PC-9 (cell line): Measurements from ENCODE around the gene LBP. TPM values are rescaled to one million over a fixed set of nuclear protein-coding genes. Genes with fewer than 3 reads are reported as not detected.

Experiments
- BruUV-seq: library from RNA; stranded (reverse); fragments of 400-500 nt; replicated peaks from 2 replicates; lab custom pipeline; 2021; lab: Mats Ljungman, UMichigan
- CTCF ChIA-PET: fragments of 300-600 bp; sonication (Branson Sonifier 250); formaldehyde crosslinking; loops from one replicate; lab custom pipeline; 2022; ENCODE audit warnings: antibody characterized with exemption; lab: Charles Lee
- POLR2A ChIA-PET: fragments of 300-600 bp; sonication (Branson Sonifier 250); formaldehyde crosslinking; loops from one replicate; lab custom pipeline; 2022; ENCODE audit warnings: antibody characterized with exemption; ENCODE audit not compliant: unreplicated experiment; lab: Charles Lee
- DNase-seq, 2 experiments: peaks; one replicate each; pipeline versions ENCODE4 v3.0.0 to v3.0.0-alpha.2; 2015 to 2022; ENCODE audit warnings: mixed read lengths in 1 of 2
- H2AFZ ChIP-seq: fragments of 200-600 bp; sonication (generic); 2 replicates; pipeline ENCODE4 v1.8.1; 2017; ENCODE audit warnings: antibody characterized with exemption
- H3F3A ChIP-seq: fragments of 200-600 bp; sonication (generic); 2 replicates; pipeline ENCODE4 v1.8.1; 2017; ENCODE audit warnings: antibody characterized with exemption, mild to moderate bottlenecking, low read depth; ENCODE audit not compliant: insufficient read depth
- H3K27ac ChIP-seq: fragments of 200-600 bp; sonication (generic); 2 replicates; pipeline ENCODE4 v1.6.1; 2016; ENCODE audit warnings: mixed run types
- H3K27me3 ChIP-seq: fragments of 200-600 bp; sonication (generic); 2 replicates; pipeline ENCODE4 v1.6.1; 2016; ENCODE audit warnings: low read depth, mixed run types; ENCODE audit not compliant: insufficient read depth
- H3K36me3 ChIP-seq: fragments of 200-600 bp; sonication (generic); 2 replicates; pipeline ENCODE4 v1.6.1; 2016; ENCODE audit warnings: low read depth, mixed run types
- H3K4me1 ChIP-seq: fragments of 200-600 bp; sonication (generic); replicated peaks from 2 replicates; pipeline ENCODE4 v1.6.1; 2016; ENCODE audit warnings: mixed run types; ENCODE audit not compliant: insufficient read depth
- H3K4me2 ChIP-seq: fragments of 200-600 bp; sonication (generic); 2 replicates; pipeline ENCODE4 v1.6.1; 2017; ENCODE audit warnings: mixed run types
- H3K4me3 ChIP-seq: fragments of 200-600 bp; sonication (generic); 2 replicates; pipeline ENCODE4 v1.6.1; 2016; ENCODE audit warnings: mixed run types
- H3K79me2 ChIP-seq: fragments of 200-600 bp; sonication (generic); 2 replicates; pipeline ENCODE4 v1.6.1; 2017; ENCODE audit warnings: low read depth, mixed run types
- H3K9me2 ChIP-seq: fragments of 200-600 bp; sonication (generic); 2 replicates; pipeline ENCODE4 v1.8.1; 2017; ENCODE audit warnings: mild to moderate bottlenecking; ENCODE audit not compliant: insufficient read depth
- H3K9me3 ChIP-seq: fragments of 200-600 bp; sonication (generic); 2 replicates; pipeline ENCODE4 v1.8.1; 2016; ENCODE audit warnings: low read depth; ENCODE audit not compliant: insufficient read depth
- H4K20me1 ChIP-seq: fragments of 200-600 bp; sonication (generic); 2 replicates; pipeline ENCODE4 v1.8.1; 2017; ENCODE audit not compliant: insufficient read depth
- CTCF ChIP-seq: fragments of 200-600 bp; sonication (generic); conservative IDR thresholded peaks from 2 replicates; pipeline ENCODE4 v1.6.1; 2017; ENCODE audit warnings: mixed run types, antibody characterized with exemption, mild to moderate bottlenecking, moderate library complexity
- EZH2 ChIP-seq: fragments of 200-600 bp; sonication (generic); IDR thresholded peaks from 2 replicates; pipeline ENCODE4 v1.8.0; 2017; ENCODE audit warnings: antibody characterized with exemption, low read depth
- intact Hi-C: fragments of 100-400 bp; cut with micrococcal nuclease; formaldehyde crosslinking; loops from one replicate; pipeline ENCODE4 v1.10.0; 2022; ENCODE audit not compliant: unreplicated experiment
- total RNA-seq: library from RNA; stranded (reverse); gene quantifications from 2 replicates; pipeline ENCODE4 v1.2.3, GENCODE V29; 2021

LBP gene
- total RNA-seq, 1 experiment from 2014 or later = not detected

GRCh38 chr20:38412877-38413577 lies 66.7 kb downstream of the LBP start:
- Histone ChIP-seq H3K27me3 (no peaks in the 10 kb centered on the region), H3K9me2 (no peaks in the 10 kb centered on the region), H3K4me3 (no peak overlapping the region), H3K79me2 (no peaks in the 10 kb centered on the region), H3K4me2 (no peak overlapping the region), H2AFZ (no peak overlapping the region), H3K9me3 (no peaks in the 10 kb centered on the region), H3K4me1 (no peaks in the 10 kb centered on the region), H3K36me3 (peaks cover 17% of the 10 kb centered on the region; the same call in 1 of the 2 replicates), H4K20me1 (peaks cover 4% of the 10 kb centered on the region; the same call in 1 of the 2 replicates), H3F3A (peaks cover 32% of the 10 kb centered on the region), H3K27ac (no peak overlapping the region)
- no TSS peak for BruUV-seq
- DNase-seq = no peak
- CTCF ChIA-PET = no interaction called here
- POLR2A ChIA-PET = no interaction called here
- TF ChIP-seq EZH2 (no peak), CTCF (no peak)
- intact Hi-C loops = no loop called here

DNA sequence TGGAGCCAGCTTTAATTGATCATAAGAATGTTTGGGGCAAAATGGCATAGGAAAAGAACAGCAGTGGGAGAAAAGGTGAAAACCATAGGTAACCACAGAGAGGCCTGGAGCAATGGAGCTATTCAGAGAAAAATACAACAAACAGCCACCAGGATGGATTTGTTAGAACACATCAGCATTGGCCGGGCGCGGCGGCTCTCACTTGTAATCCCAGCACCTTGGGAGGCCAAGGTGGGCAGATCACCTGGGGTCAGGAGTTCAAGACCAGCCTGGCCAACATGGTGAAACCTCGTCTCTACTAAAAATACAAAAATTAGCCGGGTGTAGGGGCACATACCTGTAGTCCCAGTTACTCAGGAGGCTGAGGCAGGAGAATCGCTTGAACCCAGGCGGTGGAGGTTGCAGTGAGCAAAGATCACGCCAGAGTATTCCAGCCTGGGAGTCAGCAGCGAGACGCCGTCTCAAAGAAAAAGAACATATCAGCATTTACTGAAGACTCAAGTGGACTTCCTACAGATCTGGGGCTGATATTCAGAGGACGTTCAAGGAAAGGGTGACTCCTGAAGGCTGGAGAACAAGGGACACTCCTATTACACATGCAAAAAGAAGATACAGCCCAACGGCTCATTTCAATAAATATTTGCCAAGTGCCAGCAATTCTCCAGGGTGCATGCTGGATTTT lies 68.6 kb downstream of the LBP start:
- H3K27ac ChIP-seq = no peak overlapping the region
- TF ChIP-seq CTCF (no peak), EZH2 (no peak)
- no peaks in the 10 kb centered on the region for H3K9me2 ChIP-seq
- H3K4me1 ChIP-seq = no peaks in the 10 kb centered on the region
- intact Hi-C loops = no loop called here
- H3F3A ChIP-seq = peaks cover 51% of the 10 kb centered on the region
- no peak overlapping the region for H3K4me3 ChIP-seq
- H3K36me3 ChIP-seq = peaks cover 32% of the 10 kb centered on the region
- POLR2A ChIA-PET = interaction anchor here (0.7 kb wide), 1 partner anchor 15 kb away, joined by 4 read pairs; no protein-coding TSS in a partner anchor
- peaks cover 18% of the 10 kb centered on the region for H4K20me1 ChIP-seq
- no peaks in the 10 kb centered on the region for H3K9me3 ChIP-seq
- no peaks in the 10 kb centered on the region for H3K79me2 ChIP-seq
- CTCF ChIA-PET = no interaction called here
- no peaks in the 10 kb centered on the region for H3K27me3 ChIP-seq
- no peak overlapping the region for H2AFZ ChIP-seq
- H3K4me2 ChIP-seq = no peak overlapping the region
- DNase-seq = no peak
- BruUV-seq = no TSS peak

DNA sequence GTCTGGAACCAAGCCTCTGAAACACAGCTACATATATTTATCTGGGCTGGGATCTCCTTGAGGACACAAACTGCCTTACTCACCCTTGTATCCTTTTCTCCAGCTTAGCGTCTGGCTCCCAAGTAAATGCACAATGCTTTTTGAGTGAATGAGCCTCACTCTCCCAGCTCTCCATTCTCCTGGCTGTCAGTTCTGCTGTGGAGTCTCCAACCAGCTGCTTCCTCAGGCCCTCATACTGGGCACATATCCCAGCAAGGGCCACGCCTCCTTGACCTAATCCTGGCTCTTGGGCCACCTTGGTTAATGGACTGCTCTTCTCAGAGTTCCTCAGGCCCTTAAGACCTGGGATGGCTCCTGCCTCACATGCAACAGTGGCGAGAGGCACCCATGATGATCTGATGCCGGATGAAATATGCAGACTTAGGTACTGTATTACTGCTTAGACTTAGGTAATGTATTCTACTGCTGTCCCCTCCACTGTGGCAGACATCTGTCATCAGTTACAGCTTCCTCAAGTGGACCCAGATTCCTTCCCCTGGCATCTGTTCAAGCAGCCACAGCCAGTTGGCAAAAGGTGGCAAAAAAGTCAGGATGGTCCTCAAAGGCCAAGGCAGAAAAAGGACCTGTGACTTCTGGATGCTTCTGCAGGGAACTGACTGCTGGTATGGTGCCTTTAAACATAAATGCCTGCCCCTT lies 72.4 kb downstream of the LBP start:
- TF ChIP-seq CTCF (no peak), EZH2 (no peak)
- Histone ChIP-seq H3K4me1 (no peaks in the 10 kb centered on the region), H3K36me3 (peaks cover 50% of the 10 kb centered on the region), H3K4me2 (no peak overlapping the region), H3K9me2 (no peaks in the 10 kb centered on the region), H3K27me3 (no peaks in the 10 kb centered on the region), H3K9me3 (no peaks in the 10 kb centered on the region), H3K79me2 (peaks cover 10% of the 10 kb centered on the region; the same call in 1 of the 2 replicates), H4K20me1 (peaks cover 56% of the 10 kb centered on the region), H3K4me3 (no peak overlapping the region), H2AFZ (no peak overlapping the region), H3F3A (peaks cover 87% of the 10 kb centered on the region), H3K27ac (no peak overlapping the region)
- BruUV-seq = no TSS peak
- CTCF ChIA-PET = no interaction called here
- POLR2A ChIA-PET = no interaction called here
- intact Hi-C loops = no loop called here
- no peak for DNase-seq
